EH (cell line): ENCODE data around the gene GMPS.
"Not testable (repeated sequence)": the region's sequence is repeated elsewhere in the genome, so short reads cannot be mapped to it uniquely, and the experiment has no call there.

Experiments
- DNase-seq: peaks from one replicate; pipeline ENCODE4 v3.0.0-alpha.2; 2015; ENCODE audit warnings: low read depth

The GMPS gene

DNA sequence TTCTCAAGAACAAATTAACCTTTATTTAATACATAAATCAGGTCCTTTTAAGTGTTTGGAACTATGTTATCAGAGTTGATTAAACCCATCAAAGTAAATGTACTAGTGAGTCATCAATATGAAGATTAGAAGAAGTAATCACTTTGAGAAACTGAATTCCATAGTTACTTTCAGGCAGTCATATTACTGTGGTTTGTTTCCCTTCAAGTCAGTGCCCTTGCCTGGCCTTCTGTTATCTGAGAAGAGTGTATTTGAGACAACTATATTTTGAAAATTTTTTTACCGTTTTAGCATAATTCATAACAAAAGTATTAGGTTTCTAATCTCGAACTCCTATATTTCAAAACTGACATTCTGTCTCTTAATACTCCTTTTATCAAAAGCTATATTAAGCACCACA, 73.6 kb downstream of the GMPS start:
- DNase-seq: no peak

GRCh38 chr3:155946178-155946577, 75.7 kb downstream of the GMPS start:
- DNase-seq: peak; percentile 85

GRCh38 chr3:155948476-155948875, 78.0 kb downstream of the GMPS start:
- peak; percentile 44 for DNase-seq

- DNase-seq: no peak
Observed at GRCh38 chr3:155949453-155950217, 79.2 kb downstream of the GMPS start.

DNA sequence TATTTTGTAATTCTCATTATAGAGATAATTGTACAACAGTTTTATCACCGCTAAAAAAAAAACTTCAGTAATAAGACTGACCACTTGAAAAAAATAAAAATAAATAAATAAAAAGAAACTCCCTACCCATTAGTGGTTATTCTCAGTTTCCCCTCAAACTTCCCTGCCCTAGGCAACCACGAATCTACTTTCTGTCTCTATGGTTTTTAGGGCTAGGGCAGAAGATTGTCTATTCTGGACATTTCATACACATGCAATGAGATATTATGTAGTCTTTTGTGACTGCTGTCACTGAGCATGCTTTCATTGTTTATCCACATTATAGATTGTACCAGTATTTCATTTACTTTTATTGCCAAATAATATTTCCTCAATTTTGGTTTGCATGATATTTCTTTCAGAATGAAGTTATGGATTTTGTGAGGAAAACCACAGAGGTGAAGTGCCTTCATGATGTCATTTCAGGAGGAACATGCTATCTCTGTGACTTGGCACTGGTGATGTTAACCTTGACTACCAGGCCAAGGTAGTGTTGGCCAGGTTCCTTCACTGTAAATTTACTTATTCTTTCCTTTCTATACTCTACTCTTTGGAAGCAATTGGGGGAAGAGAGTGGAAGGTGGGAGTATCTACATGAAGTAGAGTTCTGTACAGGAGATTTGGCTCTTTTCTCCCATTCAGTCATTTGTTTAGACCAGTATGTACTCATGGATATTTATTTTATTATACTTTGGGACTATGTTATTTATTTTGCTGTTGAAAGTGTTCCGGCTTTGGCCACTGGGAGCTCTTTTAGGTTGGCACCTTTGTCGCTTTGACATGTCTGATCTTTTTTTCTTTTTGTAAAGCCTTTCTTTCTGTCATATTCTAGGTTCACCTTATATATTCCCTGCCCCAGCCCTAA, 86.3 kb downstream of the GMPS start:
- no peak for DNase-seq

DNA sequence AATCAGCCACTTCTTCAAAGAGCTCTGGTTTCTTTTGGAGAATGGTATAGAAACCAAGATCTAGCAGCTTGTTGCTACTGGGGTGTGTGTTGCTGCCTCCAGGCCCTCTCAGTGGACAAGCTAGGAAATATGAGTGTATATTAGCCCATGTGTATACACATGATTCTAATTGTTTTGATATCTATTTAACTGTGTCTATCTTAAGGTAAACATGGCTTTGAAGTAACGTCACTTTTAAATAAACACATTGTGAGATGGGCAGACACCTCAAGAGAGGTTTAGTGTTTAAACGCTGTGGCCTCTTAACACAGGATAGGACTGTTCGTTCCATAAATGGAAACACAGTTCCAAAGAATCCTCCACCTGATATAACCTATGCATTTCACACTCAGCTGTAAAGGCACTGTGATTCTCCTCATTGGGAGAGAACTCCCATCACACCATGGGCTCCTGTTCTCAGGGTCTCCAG, 87.0 kb downstream of the GMPS start:
- no peak for DNase-seq

DNA sequence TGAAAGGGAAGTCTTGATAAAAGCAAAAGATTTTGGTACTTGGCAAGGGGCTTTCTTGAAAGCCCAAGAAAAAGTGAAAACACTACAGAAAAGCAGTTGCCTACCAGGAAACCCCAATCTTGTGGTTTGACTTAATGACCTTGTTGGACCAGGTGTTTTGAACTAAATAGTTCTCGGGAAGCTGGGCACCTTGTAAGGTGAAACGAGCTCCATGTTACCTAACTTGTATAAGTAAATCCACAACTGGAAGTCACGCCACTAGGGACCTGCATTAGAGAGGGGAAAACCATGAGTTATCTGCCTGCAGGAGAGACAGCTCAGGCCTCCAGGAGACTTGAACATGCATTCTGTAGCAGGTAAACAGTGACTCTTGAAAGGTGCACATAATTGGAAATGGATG, 88.2 kb downstream of the GMPS start:
- DNase-seq: no peak

DNA sequence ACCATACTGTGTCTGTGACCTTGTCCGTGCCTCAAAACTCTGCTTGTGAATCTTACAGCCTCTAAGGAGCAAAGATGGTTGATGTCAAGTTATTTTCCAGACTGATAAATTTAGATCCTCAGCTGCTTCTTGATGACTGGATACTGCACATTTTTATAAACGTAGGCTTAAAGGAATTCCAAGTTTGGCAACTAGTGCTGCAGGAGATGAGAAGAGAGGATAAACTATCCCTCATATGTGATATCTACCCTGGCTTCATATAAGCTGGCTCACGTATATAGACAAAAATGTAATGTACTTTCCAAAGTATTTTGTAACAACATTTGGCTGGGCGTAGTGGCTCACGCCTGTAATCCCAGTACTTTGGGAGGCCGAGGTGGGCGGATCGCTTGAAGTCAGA, 89.6 kb downstream of the GMPS start:
- peak; percentile 59 for DNase-seq

- not testable (repeated sequence) for DNase-seq
Observed at GRCh38 chr3:155961044-155961443, 90.6 kb downstream of the GMPS start.

DNA sequence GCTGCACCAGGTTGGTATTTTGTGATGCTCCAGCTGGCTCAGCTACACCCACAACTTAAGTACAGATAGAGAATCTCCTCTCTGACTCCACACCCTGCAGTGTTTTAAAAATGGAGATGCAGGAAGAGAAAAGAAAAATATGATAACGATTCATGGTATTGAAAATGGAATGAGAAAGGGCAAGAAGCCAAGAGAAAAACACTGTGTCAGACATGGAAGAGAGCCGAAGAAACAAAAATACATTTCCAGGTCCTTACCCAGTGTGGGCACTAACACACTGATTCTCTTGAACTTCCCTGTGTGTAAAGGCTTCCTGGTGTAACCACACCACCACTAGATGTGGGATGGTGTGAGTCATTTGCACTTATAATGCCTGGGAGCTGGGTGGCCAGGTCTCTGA, 93.1 kb downstream of the GMPS start:
- peak; percentile 58 for DNase-seq

DNA sequence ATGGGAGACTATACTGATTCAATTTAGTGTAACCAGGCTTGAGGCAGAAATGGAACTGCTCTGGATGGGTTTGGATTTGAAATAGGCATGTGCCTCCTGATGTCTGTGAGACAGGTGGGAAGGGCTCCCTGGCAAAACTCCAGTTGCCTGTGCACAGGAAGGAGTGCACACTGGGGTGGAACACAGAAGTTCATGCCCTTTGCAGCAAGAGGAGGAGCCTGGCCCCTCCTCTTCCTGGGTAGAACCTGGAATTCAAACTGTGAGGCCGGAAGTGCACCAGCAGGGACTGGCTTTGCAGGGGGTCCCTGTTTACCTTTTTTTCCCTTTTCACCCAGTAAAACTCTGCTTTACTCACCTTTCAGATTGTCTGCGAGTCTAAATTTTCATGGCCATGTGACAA, 99.9 kb downstream of the GMPS start:
- no peak for DNase-seq

DNA sequence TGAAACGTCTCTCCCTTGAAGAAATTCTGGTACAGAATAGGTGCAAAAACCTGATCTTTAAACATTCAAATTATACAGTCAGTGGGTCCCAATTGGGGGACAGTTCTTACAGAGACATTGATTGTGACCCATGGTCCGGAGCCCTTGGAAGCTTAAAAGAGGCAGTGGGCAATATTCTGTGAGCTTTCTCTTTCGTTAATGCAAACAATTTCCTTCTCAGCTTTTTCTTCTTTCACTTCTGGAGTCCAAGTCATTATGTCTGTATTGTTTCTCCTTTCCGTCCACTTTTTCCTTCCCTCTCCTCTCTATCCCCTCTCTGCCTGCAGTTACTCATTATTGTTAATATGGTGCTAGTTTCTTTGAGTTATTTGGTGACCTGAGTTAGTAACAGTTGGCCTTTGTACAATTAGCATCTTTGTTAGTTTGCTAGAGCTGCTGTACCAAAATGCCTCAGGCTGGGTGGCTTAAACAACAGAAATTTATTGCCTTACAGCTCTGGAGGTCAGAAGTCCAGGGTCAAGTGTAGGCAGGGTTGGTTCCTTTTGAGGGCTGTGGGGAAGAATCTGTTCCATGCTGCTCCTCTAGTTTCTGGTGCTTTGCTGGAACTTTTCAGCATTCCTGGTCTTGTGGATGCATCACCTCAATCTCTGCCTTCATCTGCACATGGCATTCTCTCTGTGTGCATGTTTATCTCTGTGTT, 102.6 kb downstream of the GMPS start:
- no peak for DNase-seq

- no peak for DNase-seq
Observed at GRCh38 chr3:155978324-155978723, 107.9 kb downstream of the GMPS start.

- DNase-seq: peak; percentile 51
Observed at GRCh38 chr3:155979746-155980145, 109.3 kb downstream of the GMPS start.

DNA sequence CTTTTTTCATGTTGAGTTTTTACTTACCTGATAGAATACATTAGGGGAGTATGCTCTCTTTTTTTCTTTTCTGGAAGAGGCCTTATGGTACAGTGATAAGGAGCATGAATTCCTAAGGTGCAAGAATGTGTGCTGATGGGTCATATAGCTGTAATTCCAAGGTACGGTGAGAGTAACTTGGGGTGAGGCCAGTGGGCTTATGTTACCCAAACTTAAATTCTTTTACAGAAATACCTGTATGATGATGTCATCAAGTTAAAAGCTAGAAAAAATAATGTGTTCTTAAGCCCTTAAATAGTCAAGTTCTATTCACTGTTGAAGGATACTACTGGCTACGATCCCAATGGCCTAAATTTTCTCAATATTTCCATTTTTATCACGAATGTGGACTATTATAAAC, 111.2 kb downstream of the GMPS start:
- DNase-seq: peak; percentile 4

DNA sequence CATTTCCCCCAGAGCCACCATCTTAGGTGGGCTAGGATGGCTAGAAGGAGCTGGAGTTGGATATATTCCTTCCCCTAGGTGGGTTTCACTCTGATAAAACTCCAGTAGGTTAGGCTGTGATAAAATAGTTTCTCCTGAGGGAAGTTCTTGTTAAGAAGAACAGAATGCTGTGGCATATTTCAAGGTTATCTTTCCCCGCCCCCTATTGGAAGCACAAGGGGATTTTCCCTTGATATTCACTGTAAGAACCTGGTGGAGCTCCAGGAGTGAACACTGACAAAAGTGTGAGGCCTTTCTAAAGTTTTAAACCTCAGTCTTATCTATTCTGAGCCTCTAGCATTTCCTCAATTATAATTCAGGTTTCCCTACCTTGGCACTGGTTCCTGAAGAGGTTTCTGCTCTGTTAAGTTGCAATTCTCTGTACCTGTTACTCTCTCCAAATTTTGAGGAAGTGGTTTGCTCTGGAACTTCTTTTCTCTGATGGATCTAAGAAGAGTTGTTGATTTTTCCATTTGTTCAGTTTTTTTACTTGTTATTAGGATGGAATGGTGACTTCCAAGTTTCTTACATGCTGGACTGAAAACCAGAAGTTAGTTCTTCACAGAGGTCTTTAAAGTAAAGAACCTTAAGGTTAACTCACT, 113.5 kb downstream of the GMPS start:
- no peak for DNase-seq

DNA sequence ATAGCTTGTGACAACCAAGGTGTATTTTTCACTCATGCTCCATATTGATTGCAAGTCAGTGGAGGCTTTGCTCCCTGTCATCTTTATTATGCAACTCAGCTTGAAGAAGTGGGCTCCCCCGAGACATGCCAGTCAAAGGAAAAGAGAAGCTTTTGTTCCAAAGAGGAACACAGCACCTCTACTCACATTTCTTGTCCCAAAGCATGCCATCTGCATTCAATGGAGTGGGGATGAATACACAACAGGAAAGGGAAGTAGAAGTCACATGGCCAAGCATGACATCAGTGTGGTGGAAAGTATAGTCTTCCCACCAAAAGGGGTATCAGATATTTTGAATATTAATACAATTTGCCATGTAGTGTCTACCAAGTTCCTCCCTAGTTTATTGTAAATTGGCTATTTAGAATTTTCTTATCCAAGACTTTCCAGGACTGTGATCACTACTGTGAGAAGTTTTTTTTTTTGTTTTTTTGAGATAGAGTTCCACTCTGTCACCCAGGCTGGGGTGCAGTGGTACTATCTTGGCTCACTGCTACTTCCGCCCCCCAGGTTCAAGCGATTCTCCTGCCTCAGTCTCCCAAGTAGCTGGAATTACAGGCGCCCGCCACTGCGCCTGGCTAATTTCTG, 114.5 kb downstream of the GMPS start:
- no peak for DNase-seq

GRCh38 chr3:155989536-155989935, 119.1 kb downstream of the GMPS start:
- no peak for DNase-seq

DNA sequence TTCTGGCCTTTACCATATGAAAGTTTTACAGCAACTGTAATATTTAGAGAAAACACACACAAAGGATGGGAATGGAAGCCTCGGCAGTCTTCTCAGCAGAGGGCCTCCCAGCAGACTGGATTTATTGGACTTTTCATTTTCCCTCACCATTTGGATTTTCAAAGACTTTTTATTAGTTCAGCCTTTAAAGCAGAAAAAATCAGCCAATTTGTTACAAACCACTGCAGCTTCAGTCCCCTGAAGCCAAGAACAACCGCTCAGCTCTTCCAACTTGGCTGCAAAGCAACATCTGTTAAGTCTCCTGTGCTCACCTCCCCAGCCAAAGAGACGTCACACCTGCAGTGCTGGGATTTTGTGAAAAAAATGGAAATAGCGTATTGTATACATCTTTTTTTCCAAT, 120.8 kb downstream of the GMPS start:
- no peak for DNase-seq

DNA sequence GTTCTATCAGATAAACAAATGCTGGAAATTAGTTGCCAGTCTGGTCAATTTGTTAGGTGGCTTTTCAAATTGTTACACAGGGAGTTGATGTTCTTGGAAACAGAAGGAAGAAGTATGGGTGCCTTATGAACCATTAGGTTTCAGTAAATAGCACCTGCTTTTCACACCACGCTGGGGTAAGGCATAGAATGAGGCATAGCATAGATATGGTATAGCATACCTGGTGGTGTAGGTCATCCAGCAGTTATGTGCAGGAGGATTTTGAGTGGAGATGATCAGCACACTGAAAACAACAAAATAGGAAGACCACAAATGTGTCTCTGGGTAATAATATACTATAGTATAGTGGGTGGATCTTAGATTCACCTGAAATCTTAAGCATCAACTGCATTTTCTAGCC, 121.4 kb downstream of the GMPS start:
- no peak for DNase-seq
